NCI-H226 (cell line): Measurements from ENCODE around the gene TSPAN9.

Experiments
- DNase-seq: peaks from one replicate; pipeline ENCODE4 v3.0.0-alpha.2; 2015

Gene TSPAN9

DNA sequence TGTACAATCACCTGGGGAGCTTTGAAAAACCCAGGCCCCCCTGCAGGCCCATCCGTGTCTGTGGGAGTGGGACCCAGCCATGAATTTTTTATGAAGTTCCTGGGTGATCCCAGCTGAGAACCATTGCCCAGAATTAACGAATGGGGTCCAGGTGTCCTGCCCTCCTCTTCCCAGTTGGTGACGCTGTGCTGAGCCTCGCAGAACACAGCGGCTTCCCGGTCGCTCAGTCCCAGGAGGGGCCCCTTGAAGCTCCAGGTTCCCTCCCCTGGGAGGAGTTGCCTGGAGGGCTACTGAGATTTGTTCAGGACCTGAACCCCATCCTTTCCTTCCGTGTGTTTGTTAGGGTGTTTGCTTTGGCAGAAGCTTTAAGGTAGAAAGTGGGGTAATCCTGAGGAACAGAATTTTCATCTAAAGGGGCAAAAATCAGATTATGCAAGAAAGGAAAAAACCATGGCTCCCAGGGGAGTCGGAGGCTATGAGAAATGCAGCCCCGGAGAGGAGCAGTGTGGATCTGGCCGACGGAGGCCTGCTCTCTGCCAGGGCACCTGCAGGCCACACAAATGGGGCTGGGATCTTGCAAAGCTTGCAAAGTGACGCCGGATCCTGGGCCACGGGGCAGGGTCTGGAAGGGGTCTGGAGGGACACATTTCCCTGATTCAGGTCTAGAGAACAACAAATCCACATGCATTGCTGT is 249.1 kb downstream of the TSPAN9 start:
- no peak for DNase-seq

DNA sequence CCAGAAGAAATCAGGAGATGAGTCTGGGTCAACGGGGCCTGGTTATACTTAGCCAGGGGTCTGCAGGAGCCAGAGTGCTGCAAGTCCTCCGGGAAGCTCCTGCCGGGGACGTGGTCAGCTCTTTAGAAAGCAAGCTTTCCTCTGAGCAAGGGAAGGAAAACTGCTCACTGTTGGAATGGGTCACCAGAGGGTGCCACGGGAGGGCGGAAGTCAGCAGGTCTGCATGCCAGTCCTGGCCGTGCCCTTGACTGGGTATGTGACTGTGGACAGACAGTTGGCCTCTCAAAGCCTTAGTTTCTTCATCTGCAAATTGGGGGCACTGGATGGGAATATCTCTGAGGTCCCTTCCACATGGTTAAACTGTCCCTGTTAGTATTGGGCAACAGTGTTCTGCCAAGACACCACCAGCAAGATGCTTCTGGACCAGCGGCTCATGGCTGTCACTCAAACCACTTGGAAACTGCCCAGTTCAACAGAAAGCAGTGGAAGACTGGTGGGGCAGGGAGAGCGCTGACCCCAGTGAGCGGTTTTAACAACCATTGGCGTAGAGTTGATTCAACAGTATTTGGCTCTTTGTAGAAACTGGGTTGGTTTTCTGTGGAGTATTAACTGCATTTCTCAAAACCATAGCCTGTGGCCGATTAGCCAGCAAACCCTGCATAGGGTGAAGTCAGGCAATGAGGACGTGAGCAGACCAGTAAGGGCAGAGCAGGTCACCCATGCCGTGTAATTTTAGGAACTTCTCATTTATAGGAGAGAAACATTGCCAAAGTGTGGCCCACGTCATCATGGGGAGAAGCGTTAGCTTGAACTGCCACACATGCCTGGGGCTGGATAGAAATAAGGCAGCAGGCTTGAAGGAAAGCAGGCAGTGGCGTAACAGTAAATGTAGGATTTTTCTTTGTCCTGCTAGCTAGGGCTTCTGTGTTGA is 249.9 kb downstream of the TSPAN9 start:
- no peak for DNase-seq

DNA sequence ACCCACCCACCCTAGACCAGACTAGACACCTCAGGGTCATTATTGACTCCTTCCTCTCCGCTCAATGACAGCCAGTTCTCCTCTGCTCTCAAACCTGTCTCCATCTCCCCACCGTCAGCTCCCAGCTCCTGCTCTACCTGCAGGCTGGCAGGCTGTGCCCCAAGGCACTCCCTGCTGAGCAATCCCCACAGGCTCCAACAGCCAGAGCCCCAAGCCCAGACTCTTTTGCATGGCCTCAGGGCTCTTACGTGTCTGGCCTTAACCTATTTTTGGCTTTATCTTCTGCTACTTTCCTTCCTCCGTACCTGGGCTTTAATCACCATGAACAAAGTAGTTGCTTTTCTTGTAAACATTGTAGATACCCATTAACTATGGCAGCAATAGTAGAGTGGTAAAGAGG is 250.9 kb downstream of the TSPAN9 start:
- no peak for DNase-seq

DNA sequence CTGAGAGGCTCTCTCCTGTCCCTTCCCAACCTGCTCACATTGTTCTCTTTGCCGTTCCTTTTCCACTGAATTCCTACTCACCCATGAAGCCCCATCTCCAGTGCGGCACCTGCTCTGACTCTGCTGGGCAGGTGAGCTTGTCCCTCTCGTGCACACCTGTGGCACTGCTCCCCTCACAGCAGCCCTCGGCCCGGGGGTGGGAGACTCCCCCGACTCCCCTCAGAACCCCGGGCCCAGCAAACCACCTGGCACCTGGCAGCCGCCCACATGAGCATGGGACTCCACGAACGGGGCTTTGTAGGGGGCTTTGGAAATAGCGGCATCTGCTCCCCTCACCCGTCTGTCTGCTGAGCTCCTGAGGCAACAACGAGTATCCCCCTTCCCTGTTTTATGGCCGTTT is 251.4 kb downstream of the TSPAN9 start:
- no peak for DNase-seq

DNA sequence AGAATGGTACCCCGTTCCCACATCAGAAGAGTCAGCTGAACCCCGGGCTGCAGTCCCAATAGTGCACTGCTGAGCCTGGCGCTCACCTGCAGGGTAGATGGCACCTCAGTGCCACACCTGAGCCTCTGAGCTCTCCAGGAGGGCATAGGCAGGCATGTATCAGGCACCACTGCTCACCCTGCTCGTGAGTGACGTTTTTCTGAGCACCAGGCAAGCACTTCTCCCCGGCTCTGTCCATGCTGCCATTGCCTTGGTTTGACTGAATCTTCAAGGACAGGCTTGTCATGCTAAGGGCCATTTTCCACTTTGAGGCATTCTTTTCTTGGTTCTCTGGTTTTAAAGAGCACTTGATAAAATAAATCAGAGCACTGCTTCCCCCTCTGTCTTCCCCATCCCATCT is 252.2 kb downstream of the TSPAN9 start:
- DNase-seq = no peak

DNA sequence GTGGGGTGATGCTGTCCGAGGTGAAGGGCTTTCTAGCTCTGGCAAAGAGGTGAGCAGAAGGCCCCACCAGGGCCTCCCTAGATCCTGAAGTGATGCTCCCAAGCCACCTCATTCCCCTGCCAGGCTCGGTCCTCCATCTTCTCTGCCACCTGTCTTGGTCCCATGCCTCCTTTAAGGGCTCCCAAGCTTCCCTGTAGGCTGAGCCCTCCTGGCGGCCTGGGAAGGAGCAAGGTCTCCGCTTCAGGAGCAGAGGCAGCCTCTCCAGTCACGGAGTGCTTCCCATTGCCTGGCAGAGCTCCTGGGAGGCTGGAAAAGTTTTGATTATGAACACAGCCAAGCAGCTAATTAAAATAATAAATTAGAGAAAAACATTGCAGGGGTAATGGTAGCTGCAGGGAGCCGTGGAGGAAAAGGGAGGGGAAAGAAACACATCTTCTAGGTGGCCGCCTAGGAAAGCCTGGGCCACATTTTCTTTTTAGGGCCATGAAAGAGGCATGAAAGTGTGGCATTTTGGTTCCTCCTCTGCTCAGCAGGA is 253.9 kb downstream of the TSPAN9 start:
- DNase-seq = no peak

DNA sequence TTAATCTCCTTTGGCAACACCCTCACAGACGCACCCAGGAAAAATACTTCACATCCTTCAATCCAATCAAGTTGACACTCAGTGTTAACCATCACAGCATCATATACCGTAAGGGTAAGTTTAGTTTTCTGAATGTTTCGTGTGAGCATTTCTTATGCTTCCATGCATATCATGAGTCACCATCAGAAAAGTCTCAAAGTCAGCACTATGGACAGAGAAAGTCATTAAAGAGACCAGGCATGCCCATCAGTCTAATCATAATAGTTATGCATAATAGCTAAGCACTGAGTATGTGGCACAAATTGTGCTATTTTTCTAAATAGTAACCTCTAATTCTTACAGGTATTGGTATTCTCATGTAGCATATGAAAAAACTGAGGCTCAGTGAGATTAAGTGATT is 255.0 kb downstream of the TSPAN9 start:
- DNase-seq = no peak

DNA sequence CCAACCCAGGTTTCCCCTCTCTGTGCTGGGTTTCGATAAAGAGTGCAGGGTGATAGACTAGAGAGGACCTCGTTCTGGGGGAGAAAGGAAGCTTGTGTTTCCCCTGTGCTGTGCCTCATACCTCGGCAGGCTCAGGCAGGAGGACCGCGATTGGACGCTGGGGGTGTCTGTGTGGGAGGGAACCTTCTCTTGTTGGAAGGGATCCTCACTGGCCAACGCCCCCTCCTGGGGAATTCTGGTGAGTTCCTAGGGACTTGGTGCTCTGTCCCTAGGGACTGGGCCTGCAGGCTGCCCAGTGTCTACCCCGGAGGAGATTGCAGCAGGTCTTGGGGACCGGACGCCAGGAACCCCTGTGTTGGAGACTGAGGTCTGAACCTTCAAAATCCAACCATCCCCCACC is 256.4 kb downstream of the TSPAN9 start:
- DNase-seq = no peak

DNA sequence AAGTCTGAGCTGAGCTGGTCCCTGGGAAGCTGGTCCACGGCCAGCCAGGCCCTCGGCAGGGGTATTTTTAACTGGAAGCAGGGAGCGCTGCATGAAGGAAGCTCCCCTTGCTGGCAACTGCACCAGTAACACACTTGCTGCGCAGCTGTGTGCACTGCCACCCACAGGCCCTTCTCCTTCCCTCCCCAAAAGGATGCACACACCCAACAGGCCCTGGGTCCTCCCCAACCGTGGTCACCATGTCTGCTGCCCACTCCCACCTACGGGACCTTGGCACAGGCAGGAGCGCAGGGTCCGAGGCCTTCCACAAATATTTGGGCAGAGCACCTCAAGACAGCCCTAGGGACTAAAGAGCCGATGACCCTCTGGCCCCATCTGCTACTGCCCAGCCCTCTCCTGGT is 256.8 kb downstream of the TSPAN9 start:
- no peak for DNase-seq

DNA sequence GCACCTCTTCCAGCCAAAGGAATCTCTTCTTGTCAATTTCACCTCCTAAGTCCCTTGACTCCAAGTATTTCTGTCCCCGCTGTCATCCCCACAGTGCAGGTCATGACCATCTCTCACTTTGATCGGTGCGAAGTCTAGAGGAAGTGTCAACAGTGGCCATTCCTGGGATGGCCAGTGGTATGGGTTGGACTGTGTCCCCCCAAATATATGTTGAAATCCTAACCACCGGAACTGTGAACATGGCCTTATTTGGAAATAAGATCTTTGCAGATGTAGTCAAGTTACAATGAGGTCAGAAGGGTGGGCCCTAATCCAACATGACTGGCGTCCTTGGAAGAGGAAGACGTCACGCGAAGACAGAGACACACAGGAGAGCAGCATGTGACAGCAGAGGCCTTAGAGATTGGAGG is 257.9 kb downstream of the TSPAN9 start:
- no peak for DNase-seq
